Glomerular endothelial cell (primary cell): ENCODE results near the gene PRAC2. TPM values are rescaled to one million over a fixed set of nuclear protein-coding genes. Genes with fewer than 3 reads are reported as not detected.

Experiments
- DNase-seq: peaks from one replicate; pipeline ENCODE4 v3.0.0-alpha.2; 2011; ENCODE audit warnings: low read depth, low spot score; ENCODE audit errors: extremely low read depth
- total RNA-seq: library from RNA; depleted of rRNA; stranded (reverse); fragments of >200 nt; gene quantifications from 2 replicates; pipeline ENCODE4 v1.2.3, GENCODE V29; 2015

PRAC2 gene
- total RNA-seq, 1 donor from 2014 or later, result not detected

GRCh38 chr17:48752399-48753288 lies 29.7 kb downstream of the PRAC2 start:
- DNase-seq, result no peak

GRCh38 chr17:48753794-48754499 lies 31.0 kb downstream of the PRAC2 start:
- DNase-seq, result no peak

GRCh38 chr17:48754500-48755261 lies 31.7 kb downstream of the PRAC2 start:
- no peak for DNase-seq

GRCh38 chr17:48755356-48755755 lies 32.4 kb downstream of the PRAC2 start:
- no peak for DNase-seq

GRCh38 chr17:48756830-48757251 lies 33.9 kb downstream of the PRAC2 start:
- no peak for DNase-seq

GRCh38 chr17:48757524-48757961 lies 34.6 kb downstream of the PRAC2 start:
- no peak for DNase-seq

- DNase-seq, result no peak
Observed at GRCh38 chr17:48759288-48759687, 36.3 kb downstream of the PRAC2 start.

GRCh38 chr17:48760411-48760810 lies 37.4 kb downstream of the PRAC2 start:
- DNase-seq, result no peak

GRCh38 chr17:48761114-48761513 lies 38.1 kb downstream of the PRAC2 start:
- DNase-seq, result no peak

- no peak for DNase-seq
Observed at GRCh38 chr17:48767263-48767774, 44.3 kb downstream of the PRAC2 start.

- DNase-seq, result no peak
Observed at GRCh38 chr17:48769009-48769675, 46.2 kb downstream of the PRAC2 start.

GRCh38 chr17:48770954-48771353 lies 48.0 kb downstream of the PRAC2 start:
- no peak for DNase-seq

- DNase-seq, result no peak
Observed at GRCh38 chr17:48773245-48773644, 50.3 kb downstream of the PRAC2 start.

Other genes with a start within 250 kb of the PRAC2 start
- not detected in 2 replicates for gene HOXB1, start 192.2 kb upstream of the PRAC2 start, total RNA-seq
- gene HOXB2, start 178.1 kb upstream of the PRAC2 start, total RNA-seq, result 16.6 and 39.7 TPM in 2 replicates
- 7.9 and 10.3 TPM in 2 replicates for gene HOXB4, start 144.8 kb upstream of the PRAC2 start, total RNA-seq
- 17.7 and 48.0 TPM in 2 replicates for gene HOXB3, start 132.9 kb upstream of the PRAC2 start, total RNA-seq
- 2.4 and 7.4 TPM in 2 replicates for gene HOXB5, start 129.4 kb upstream of the PRAC2 start, total RNA-seq
- gene HOXB6, start 118.2 kb upstream of the PRAC2 start, total RNA-seq, result 48.2 and 51.0 TPM in 2 replicates
- 39.4 and 44.7 TPM in 2 replicates for gene HOXB7, start 112.2 kb upstream of the PRAC2 start, total RNA-seq
- gene HOXB8, start 107.9 kb upstream of the PRAC2 start, total RNA-seq, result 27.0 and 31.7 TPM in 2 replicates
- 14.5 and 16.7 TPM in 2 replicates for gene HOXB9, start 96.8 kb upstream of the PRAC2 start, total RNA-seq
- gene PRAC1, start 667 bp upstream of the PRAC2 start, total RNA-seq, result not detected in 2 replicates
- gene HOXB13, start 5.6 kb downstream of the PRAC2 start, total RNA-seq, result not detected in 2 replicates
- gene TTLL6, start 94.0 kb downstream of the PRAC2 start, total RNA-seq, result not detected in 2 replicates
- 44.4 and 55.5 TPM in 2 replicates for gene CALCOCO2, start 107.8 kb downstream of the PRAC2 start, total RNA-seq
- 81.3 and 127 TPM in 2 replicates for gene ATP5MC1, start 169.6 kb downstream of the PRAC2 start, total RNA-seq
- gene UBE2Z, start 185.2 kb downstream of the PRAC2 start, total RNA-seq, result 95.8 and 111 TPM in 2 replicates
- 95.3 and 138 TPM in 2 replicates for gene SNF8, start 221.7 kb downstream of the PRAC2 start, total RNA-seq
- not detected in 2 replicates for gene GIP, start 245.4 kb downstream of the PRAC2 start, total RNA-seq